Tibial nerve (tissue), 4 donors: Measurements from ENCODE around the gene GRIN3B. TPM values are rescaled to one million over a fixed set of nuclear protein-coding genes. Genes with fewer than 3 reads are reported as not detected.

ENCODE experiments used
- DNase-seq, 2 donors: peaks; one replicate each; pipeline ENCODE4 v3.0.0-alpha.2; 2019; ENCODE audit warnings: low spot score in 2 of 2
- H3K27ac ChIP-seq, 4 donors: fragments of 200-600 bp; sonication (generic) in 3 of 4; one replicate each; pipeline ENCODE4 v1.5.1; 2017 to 2019; ENCODE audit warnings: mild to moderate bottlenecking in 1 of 4
- H3K27me3 ChIP-seq, 2 donors: fragments of 200-600 bp; sonication (generic) in 1 of 2; one replicate each; pipeline versions ENCODE4 v1.5.1 to v1.6.0; 2017 to 2019
- H3K36me3 ChIP-seq, 3 donors: fragments of 200-600 bp; sonication (generic); one replicate each; pipeline ENCODE4 v1.5.1; 2018 to 2019
- H3K4me1 ChIP-seq, 4 donors: fragments of 200-600 bp; sonication (generic) in 3 of 4; one replicate each; pipeline ENCODE4 v1.5.1; 2017 to 2019
- H3K4me3 ChIP-seq, 4 donors: fragments of 200-600 bp; sonication (generic) in 3 of 4; one replicate each; pipeline ENCODE4 v1.5.1; 2017 to 2019; ENCODE audit warnings: mild to moderate bottlenecking in 1 of 4, moderate library complexity in 1 of 4
- H3K9me3 ChIP-seq, 4 donors: fragments of 200-600 bp; sonication (generic) in 3 of 4; one replicate each; pipeline ENCODE4 v1.5.1; 2017 to 2019
- CTCF ChIP-seq, 5 experiments: fragments of 200-600 bp in 3 of 5; fragments of 450-650 bp in 2 of 5; sonication (generic) in 3 of 5; IDR thresholded peaks; one replicate each; pipeline ENCODE4 v1.5.1; 2016 to 2019; ENCODE audit warnings: antibody characterized with exemption in 5 of 5, mild to moderate bottlenecking in 3 of 5, moderate library complexity in 2 of 5
- EP300 ChIP-seq, 2 donors: sonication (generic); formaldehyde crosslinking; IDR thresholded peaks; one replicate each; pipeline ENCODE4 v1.6.1; 2017; ENCODE audit warnings: antibody characterized with exemption in 2 of 2, mild to moderate bottlenecking in 1 of 2
- POLR2A ChIP-seq, 2 donors: fragments of 450-650 bp; IDR thresholded peaks; one replicate each; pipeline ENCODE4 v1.6.1; 2017; ENCODE audit warnings: antibody characterized with exemption in 2 of 2, mild to moderate bottlenecking in 2 of 2, moderate library complexity in 2 of 2
- WGBS, 2 donors: methylation state at CpG; one replicate each; pipeline ENCODE4 v1.1.5; 2018; 5-methylcytosine and 5-hydroxymethylcytosine counted together
- total RNA-seq, 4 donors: library from RNA; depleted of rRNA; stranded (reverse); fragments of >200 nt; gene quantifications; one replicate each; pipeline ENCODE4 v1.1.0, GENCODE V29; 2016

GRIN3B gene
- total RNA-seq, 4 donors from 2014 or later, result 2.4 TPM; not detected in 3

GRCh38 chr19:962683-963400 is 37.4 kb upstream of the GRIN3B start:
- 85 to 90% methylated on average over 21 to 31 of the region's 31 CpGs for WGBS, 2 donors
- TF ChIP-seq EP300 (IDR thresholded peaks at IDR 0.05), result no peak
- TF ChIP-seq POLR2A (IDR thresholded peaks at IDR 0.05), result no peak
- TF ChIP-seq CTCF (IDR thresholded peaks at IDR 0.05), result no peak
- Histone ChIP-seq H3K4me3 (no peak overlapping the region), H3K27ac (no peak overlapping the region), H3K36me3 (peaks cover 0 to 37% (median 4%) of the 10 kb centered on the region in 3 donors), H3K9me3 (no peaks in the 10 kb centered on the region), H3K4me1 (peaks cover 0 to 3% (median 0%) of the 10 kb centered on the region in 4 donors), H3K27me3 (peaks cover 0 to 7% of the 10 kb centered on the region in 2 donors)
- DNase-seq, result no peak

GRCh38 chr19:963486-963951 is 36.7 kb upstream of the GRIN3B start:
- no peaks in the 10 kb centered on the region for H3K9me3 ChIP-seq
- 67 to 83% methylated on average over 11 of the region's 11 CpGs for WGBS, 2 donors
- H3K4me1 ChIP-seq, result peaks cover 0 to 3% (median 0%) of the 10 kb centered on the region in 4 donors
- H3K27me3 ChIP-seq, result peaks cover 0 to 7% of the 10 kb centered on the region in 2 donors
- no peak for DNase-seq
- no peak overlapping the region for H3K4me3 ChIP-seq
- no peak overlapping the region for H3K27ac ChIP-seq
- TF ChIP-seq POLR2A (IDR thresholded peaks at IDR 0.05), result no peak
- no peak for TF ChIP-seq CTCF (IDR thresholded peaks at IDR 0.05)
- no peak for TF ChIP-seq EP300 (IDR thresholded peaks at IDR 0.05)
- peaks cover 0 to 41% (median 4%) of the 10 kb centered on the region in 3 donors for H3K36me3 ChIP-seq

GRCh38 chr19:964116-964520 is 36.1 kb upstream of the GRIN3B start:
- Histone ChIP-seq H3K36me3 (peaks cover 0 to 44% (median 5%) of the 10 kb centered on the region in 3 donors), H3K4me3 (no peak overlapping the region), H3K4me1 (peaks cover 0 to 3% (median 0%) of the 10 kb centered on the region in 4 donors), H3K27me3 (peaks cover 0 to 7% of the 10 kb centered on the region in 2 donors), H3K27ac (no peak overlapping the region), H3K9me3 (no peaks in the 10 kb centered on the region)
- no peak for DNase-seq
- WGBS, 2 donors, result 89 to 91% methylated on average over 13 to 15 of the region's 16 CpGs
- TF ChIP-seq EP300 (IDR thresholded peaks at IDR 0.05) (no peak), CTCF (IDR thresholded peaks at IDR 0.05) (no peak), POLR2A (IDR thresholded peaks at IDR 0.05) (no peak)

- DNase-seq, result no peak
- peaks cover 0 to 51% (median 7%) of the 10 kb centered on the region in 3 donors for H3K36me3 ChIP-seq
- no peaks in the 10 kb centered on the region for H3K9me3 ChIP-seq
- TF ChIP-seq CTCF (IDR thresholded peaks at IDR 0.05) (no peak), POLR2A (IDR thresholded peaks at IDR 0.05) (no peak)
- peaks cover 0 to 3% (median 0%) of the 10 kb centered on the region in 4 donors for H3K4me1 ChIP-seq
- peaks cover 0 to 7% of the 10 kb centered on the region in 2 donors for H3K27me3 ChIP-seq
- no peak overlapping the region for H3K27ac ChIP-seq
- no peak overlapping the region for H3K4me3 ChIP-seq
- 95 to 96% methylated on average over 13 to 17 of the region's 19 CpGs for WGBS, 2 donors
Observed at GRCh38 chr19:964761-965694, 35.2 kb upstream of the GRIN3B start.
